CD4-positive, alpha-beta T cell (primary cell): Measurements from ENCODE around the gene LDHD. TPM values are rescaled to one million over a fixed set of nuclear protein-coding genes. Genes with fewer than 3 reads are reported as not detected.

Experiments used
- ATAC-seq: fragments of 200-7000 bp; cut with Tn5 transposase; one replicate; pipeline ENCODE4 v1.10.0; 2022; ENCODE audit warnings: mild to moderate bottlenecking; ENCODE audit not compliant: poor library complexity
- CTCF ChIA-PET: fragments of 350-600 bp; sonication (Branson Sonifier 250); formaldehyde crosslinking; loops from one replicate; lab custom pipeline; 2021; ENCODE audit warnings: antibody characterized with exemption, inconsistent platforms; lab: Charles Lee
- POLR2A ChIA-PET: fragments of 350-600 bp; sonication (Branson Sonifier 250); formaldehyde crosslinking; loops from one replicate; lab custom pipeline; 2021; ENCODE audit warnings: antibody characterized with exemption, inconsistent platforms; lab: Charles Lee
- DNase-seq, 14 experiments: peaks; one replicate each; pipeline ENCODE4 v3.0.0-alpha.2; 2013 to 2020; ENCODE audit warnings: mixed read lengths in 2 of 14
- H3K27ac ChIP-seq, 2 donors: one replicate each; pipeline versions ENCODE4 v1.5.1 to v1.7.0; 2013; ENCODE audit warnings: low read length in 2 of 2, low read depth in 1 of 2, mild to moderate bottlenecking in 1 of 2
- H3K27me3 ChIP-seq, 2 experiments: 1 replicate in 1 of 2; 2 replicates in 1 of 2; pipeline versions ENCODE4 v1.6.1 to v1.7.0; 2013; ENCODE audit warnings: low read length in 2 of 2, control low read depth in 1 of 2, mild to moderate bottlenecking in 1 of 2, moderate library complexity in 1 of 2; ENCODE audit not compliant: insufficient read depth in 2 of 2, control insufficient read depth in 1 of 2
- H3K36me3 ChIP-seq: one replicate; pipeline ENCODE4 v1.6.1; 2013; ENCODE audit warnings: low read length, control low read depth; ENCODE audit not compliant: insufficient read depth
- H3K4me1 ChIP-seq: one replicate; pipeline ENCODE4 v1.6.1; 2013; ENCODE audit warnings: low read length, control low read depth; ENCODE audit not compliant: insufficient read depth
- H3K4me3 ChIP-seq: one replicate; pipeline ENCODE4 v1.5.1; 2013; ENCODE audit warnings: mild to moderate bottlenecking, low read length, moderate library complexity
- H3K9me3 ChIP-seq, 2 experiments: 1 replicate in 1 of 2; 2 replicates in 1 of 2; pipeline versions ENCODE4 v1.6.1 to v1.7.0; 2013; ENCODE audit warnings: low read length in 2 of 2, mild to moderate bottlenecking in 2 of 2, control low read depth in 1 of 2, moderate library complexity in 1 of 2; ENCODE audit not compliant: control insufficient read depth in 1 of 2, insufficient read depth in 1 of 2
- H3K27ac Mint-ChIP-seq: one replicate; pipeline ENCODE4 v1.8.0; 2020; ENCODE audit warnings: mixed read lengths
- H3K27me3 Mint-ChIP-seq: one replicate; pipeline ENCODE4 v1.8.0; 2021; ENCODE audit warnings: mixed read lengths
- H3K36me3 Mint-ChIP-seq: one replicate; pipeline ENCODE4 v1.8.0; 2021; ENCODE audit warnings: low read depth, mixed read lengths
- H3K4me1 Mint-ChIP-seq: one replicate; pipeline ENCODE4 v1.8.0; 2021; ENCODE audit warnings: low read depth, mixed read lengths
- H3K4me3 Mint-ChIP-seq: one replicate; pipeline ENCODE4 v1.8.0; 2020; ENCODE audit warnings: mild to moderate bottlenecking, mixed read lengths
- H3K9me3 Mint-ChIP-seq: one replicate; pipeline ENCODE4 v1.8.0; 2020; ENCODE audit warnings: mixed read lengths
- intact Hi-C, 2 experiments: fragments of 100-400 bp; cut with DNase I in 1 of 2; cut with micrococcal nuclease in 1 of 2; formaldehyde crosslinking; loops; one replicate each; pipeline versions ENCODE4 v1.15.1 to v1.9.0; 2023 to 2025; cut with DNase I, micrococcal nuclease
- total RNA-seq, 174 experiments: library from RNA in 2 of 174; stranded (reverse) in 2 of 174; gene quantifications; one replicate each; pipeline ENCODE4 v1.2.3 and lab custom pipeline; 2021 to 2026
- TF ChIP-seq, protein P1 (sequence below): fragments of 200-600 bp; IDR thresholded peaks from one replicate; pipeline ENCODE4 v1.8.0; 2022; ENCODE audit warnings: antibody characterized with exemption, mild to moderate bottlenecking

The LDHD gene
- total RNA-seq, 2 experiments from 2014 or later = not detected

DNA sequence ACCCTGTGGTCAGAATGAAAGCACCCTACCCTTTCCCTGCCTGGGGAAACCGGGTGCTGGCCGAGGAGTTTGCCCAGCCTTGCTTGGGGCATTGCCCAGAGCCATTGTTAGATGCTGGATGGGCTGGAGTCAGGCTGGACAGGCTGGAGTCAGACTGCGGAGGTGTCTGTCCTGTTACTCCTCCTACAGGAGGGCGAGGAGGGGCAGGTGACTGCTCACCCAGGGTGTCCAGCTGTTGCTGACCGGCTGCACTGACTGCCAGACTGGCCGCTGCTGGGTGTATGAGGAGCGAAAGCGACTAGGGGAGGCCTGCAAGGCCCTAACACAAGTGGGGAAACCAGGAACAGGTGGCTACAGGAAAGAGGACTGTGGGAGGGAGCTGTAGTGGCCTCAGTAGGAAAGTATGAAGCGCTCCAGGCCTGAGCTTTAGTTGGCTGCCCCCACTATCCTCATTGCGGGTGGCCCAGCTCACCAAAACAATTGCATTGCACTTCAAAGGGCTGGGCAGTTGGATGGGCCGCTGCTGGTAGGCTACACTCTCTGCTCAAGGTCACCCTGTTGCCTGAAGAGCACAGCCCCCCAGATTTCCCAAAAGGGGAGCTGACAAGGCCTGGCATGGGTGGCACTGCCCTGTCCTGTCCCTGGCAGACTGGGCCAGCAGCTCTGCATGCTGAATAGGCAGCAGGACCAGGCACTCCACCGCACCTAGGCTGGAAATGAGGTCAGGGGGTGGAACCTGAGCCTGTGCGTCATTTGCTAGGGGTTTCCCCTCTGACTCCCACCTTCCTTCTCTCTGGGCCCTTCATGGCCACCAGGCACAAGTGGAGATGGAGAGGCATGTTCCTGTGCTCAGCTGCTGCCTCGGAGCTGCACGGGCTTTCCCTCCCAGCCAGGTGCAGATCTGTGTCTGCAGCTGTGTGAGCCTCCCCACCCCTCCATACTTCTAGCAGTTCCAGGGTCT lies 18.4 kb downstream of the LDHD start:
- Mint-ChIP-seq H3K27ac (peak overlapping the region; percentile 85), H3K4me3 (peak overlapping the region; percentile 63), H3K9me3 (no peaks in the 10 kb centered on the region), H3K27me3 (no peaks in the 10 kb centered on the region), H3K36me3 (no peaks in the 10 kb centered on the region), H3K4me1 (peaks cover 52% of the 10 kb centered on the region)
- DNase-seq (peak; percentile 42 to 92 (median 66)), ATAC-seq (peak; percentile 93)
- Histone ChIP-seq H3K4me3 (no peak overlapping the region), H3K27me3 (no peaks in the 10 kb centered on the region), H3K4me1 (peaks cover 42% of the 10 kb centered on the region), H3K27ac (peak overlapping the region; percentile 66), H3K36me3 (peaks cover 5% of the 10 kb centered on the region), H3K9me3 (no peaks in the 10 kb centered on the region)
- intact Hi-C loops = loop anchor here in 1 of 2 experiments (2.0 kb wide), 1 partner anchor 21 kb away; no protein-coding TSS in a partner anchor
- ChIA-PET CTCF (interaction anchor here (0.9 to 4.3 kb wide), 5 partner anchors 13 to 100 kb away, joined by 3 to 35 read pairs (median 4); partner anchors contain the start of gene ZNRF1), POLR2A (interaction anchor here (1.2 to 6.2 kb wide), 6 partner anchors 12 to 113 kb away, joined by 3 to 35 read pairs (median 8); partner anchors contain the start of genes WDR59 and ZNRF1)
- TF ChIP-seq, protein P1, sequence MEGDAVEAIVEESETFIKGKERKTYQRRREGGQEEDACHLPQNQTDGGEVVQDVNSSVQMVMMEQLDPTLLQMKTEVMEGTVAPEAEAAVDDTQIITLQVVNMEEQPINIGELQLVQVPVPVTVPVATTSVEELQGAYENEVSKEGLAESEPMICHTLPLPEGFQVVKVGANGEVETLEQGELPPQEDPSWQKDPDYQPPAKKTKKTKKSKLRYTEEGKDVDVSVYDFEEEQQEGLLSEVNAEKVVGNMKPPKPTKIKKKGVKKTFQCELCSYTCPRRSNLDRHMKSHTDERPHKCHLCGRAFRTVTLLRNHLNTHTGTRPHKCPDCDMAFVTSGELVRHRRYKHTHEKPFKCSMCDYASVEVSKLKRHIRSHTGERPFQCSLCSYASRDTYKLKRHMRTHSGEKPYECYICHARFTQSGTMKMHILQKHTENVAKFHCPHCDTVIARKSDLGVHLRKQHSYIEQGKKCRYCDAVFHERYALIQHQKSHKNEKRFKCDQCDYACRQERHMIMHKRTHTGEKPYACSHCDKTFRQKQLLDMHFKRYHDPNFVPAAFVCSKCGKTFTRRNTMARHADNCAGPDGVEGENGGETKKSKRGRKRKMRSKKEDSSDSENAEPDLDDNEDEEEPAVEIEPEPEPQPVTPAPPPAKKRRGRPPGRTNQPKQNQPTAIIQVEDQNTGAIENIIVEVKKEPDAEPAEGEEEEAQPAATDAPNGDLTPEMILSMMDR = no peak

DNA sequence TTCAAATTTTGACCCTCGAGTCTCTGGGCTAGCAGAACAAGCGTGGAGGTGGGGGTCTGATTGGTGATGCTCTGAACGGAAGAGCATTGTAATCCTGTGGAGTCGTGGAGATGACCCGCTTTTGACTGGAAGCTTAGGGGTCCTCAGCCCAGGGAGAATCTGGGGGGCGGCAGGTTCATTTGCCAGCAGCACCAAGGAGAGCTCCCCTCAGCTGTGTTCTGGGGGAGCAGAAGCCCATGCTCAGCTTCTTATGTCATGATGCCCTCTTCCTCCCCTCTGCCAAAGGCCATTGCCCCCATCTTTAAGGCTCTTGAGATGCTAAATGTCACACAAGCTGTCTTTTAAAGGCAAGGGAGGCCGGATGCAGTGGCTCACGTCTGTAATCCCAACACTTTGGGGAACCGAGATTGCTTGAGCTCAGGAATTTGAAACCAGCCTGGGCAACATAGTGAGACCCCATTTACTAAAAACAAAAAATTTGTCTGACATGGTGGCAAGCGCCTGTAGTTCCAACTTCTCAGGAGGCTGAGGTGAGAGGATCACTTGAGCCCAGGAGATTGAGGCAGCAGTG lies 19.3 kb downstream of the LDHD start:
- Histone ChIP-seq H3K9me3 (no peaks in the 10 kb centered on the region), H3K27me3 (no peaks in the 10 kb centered on the region), H3K27ac (peak overlapping the region in 1 of 2 donors; percentile 66), H3K4me1 (peaks cover 42% of the 10 kb centered on the region), H3K4me3 (no peak overlapping the region), H3K36me3 (peaks cover 5% of the 10 kb centered on the region)
- no peak for ATAC-seq
- ChIA-PET CTCF (interaction anchor here (1.2 to 4.3 kb wide), 3 partner anchors 14 to 99 kb away, joined by 3 to 35 read pairs (median 3); partner anchors contain the start of gene ZNRF1), POLR2A (interaction anchor here (1.2 to 6.2 kb wide), 3 partner anchors 13 to 32 kb away, joined by 3 to 35 read pairs (median 6); no protein-coding TSS in a partner anchor)
- intact Hi-C loops = loop anchor here in 1 of 2 experiments (2.0 kb wide), 1 partner anchor 20 kb away; no protein-coding TSS in a partner anchor
- TF ChIP-seq, protein P1 = no peak
- peaks cover 46% of the 10 kb centered on the region for H3K4me1 Mint-ChIP-seq
- no peaks in the 10 kb centered on the region for H3K27me3 Mint-ChIP-seq
- H3K4me3 Mint-ChIP-seq = no peak overlapping the region
- no peaks in the 10 kb centered on the region for H3K36me3 Mint-ChIP-seq
- H3K9me3 Mint-ChIP-seq = no peaks in the 10 kb centered on the region
- DNase-seq = no peak
- peak overlapping the region; percentile 80 for H3K27ac Mint-ChIP-seq

DNA sequence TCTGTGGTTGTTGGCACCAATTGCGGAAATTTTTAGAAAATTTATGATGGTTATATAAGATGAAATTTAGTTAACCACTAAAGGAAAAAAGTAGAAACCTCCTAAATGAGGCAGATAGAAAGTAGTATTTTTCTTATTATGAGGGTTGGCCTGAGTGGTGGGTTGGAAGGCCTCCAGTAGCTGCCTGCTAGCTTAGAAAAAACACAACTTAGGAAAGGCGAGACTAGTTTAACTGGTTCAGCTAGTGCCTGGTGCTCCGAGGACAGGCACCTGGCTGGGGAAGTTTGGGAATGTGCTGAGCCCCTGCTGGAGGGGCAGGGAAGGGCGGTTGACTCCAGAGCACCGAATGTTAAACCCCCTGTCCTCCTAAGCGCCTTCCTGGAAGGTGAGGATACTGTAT lies 19.9 kb downstream of the LDHD start:
- CTCF ChIA-PET = interaction anchor here (1.2 to 4.3 kb wide), 3 partner anchors 14 to 98 kb away, joined by 3 to 35 read pairs (median 3); partner anchors contain the start of gene ZNRF1
- Histone ChIP-seq H3K27me3 (no peaks in the 10 kb centered on the region), H3K36me3 (peaks cover 5% of the 10 kb centered on the region), H3K4me1 (peaks cover 42% of the 10 kb centered on the region), H3K4me3 (no peak overlapping the region), H3K27ac (no peak overlapping the region), H3K9me3 (no peaks in the 10 kb centered on the region)
- Mint-ChIP-seq H3K27ac (peak overlapping the region; percentile 80), H3K27me3 (no peaks in the 10 kb centered on the region), H3K36me3 (no peaks in the 10 kb centered on the region), H3K4me3 (no peak overlapping the region), H3K4me1 (peaks cover 44% of the 10 kb centered on the region), H3K9me3 (no peaks in the 10 kb centered on the region)
- POLR2A ChIA-PET = interaction anchor here (1.2 to 6.2 kb wide), 2 partner anchors 13 to 22 kb away, joined by 3 to 35 read pairs; no protein-coding TSS in a partner anchor
- intact Hi-C loops = loop anchor here in 1 of 2 experiments (2.0 kb wide), 1 partner anchor 20 kb away; no protein-coding TSS in a partner anchor
- no peak for ATAC-seq
- TF ChIP-seq, protein P1 = no peak
- no peak for DNase-seq
